OCI-LY3 (cell line): ENCODE results near the gene NUFIP2.

Source experiments
- EZH2phosphoT487 ChIP-seq: fragments of 200-600 bp; shearing (Covaris generic); IDR thresholded peaks from 2 replicates; pipeline ENCODE4 v1.6.1; 2018; ENCODE audit warnings: antibody characterized with exemption, mixed run types, low read depth
- TF ChIP-seq, protein P1 (sequence below): fragments of 200-600, 300-600 bp; sonication (generic); IDR thresholded peaks from 2 replicates; pipeline ENCODE4 v1.5.1; 2014; ENCODE audit warnings: antibody characterized with exemption, low read length, low read depth

DNA sequence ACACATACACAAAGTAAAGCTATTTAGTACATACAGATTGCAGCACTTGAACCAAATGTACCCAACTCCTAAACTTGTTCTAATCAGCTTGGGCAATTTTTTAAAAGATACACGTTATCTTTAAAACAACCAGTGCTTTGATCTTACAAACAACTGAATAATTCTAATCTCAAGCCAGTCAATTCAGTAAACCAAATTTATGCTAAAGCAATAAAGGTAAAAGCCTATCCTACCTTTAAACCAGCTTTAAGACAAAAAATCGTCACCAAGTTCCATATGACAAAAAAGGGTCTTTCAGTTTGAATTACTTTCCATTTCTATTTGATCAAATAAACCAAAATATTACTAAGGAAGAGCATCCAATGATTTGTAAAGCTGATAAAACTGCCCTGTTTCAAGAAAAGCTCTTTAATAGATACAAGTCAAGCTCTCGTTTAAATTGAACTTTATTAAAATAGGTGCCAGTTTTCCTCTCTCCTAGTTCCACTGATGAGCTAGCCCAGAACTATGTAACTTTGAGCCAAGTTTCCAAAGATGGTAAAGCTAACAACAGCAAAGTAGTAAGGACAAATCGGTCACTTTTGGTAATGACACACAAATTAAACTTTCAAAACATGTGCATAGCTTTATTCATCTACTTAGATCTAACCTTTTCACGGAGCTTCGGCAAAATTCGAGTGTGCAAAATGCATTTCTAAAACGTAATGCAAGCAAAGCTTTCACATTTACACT is 37.0 kb downstream of the NUFIP2 start:
- TF ChIP-seq, protein P1, sequence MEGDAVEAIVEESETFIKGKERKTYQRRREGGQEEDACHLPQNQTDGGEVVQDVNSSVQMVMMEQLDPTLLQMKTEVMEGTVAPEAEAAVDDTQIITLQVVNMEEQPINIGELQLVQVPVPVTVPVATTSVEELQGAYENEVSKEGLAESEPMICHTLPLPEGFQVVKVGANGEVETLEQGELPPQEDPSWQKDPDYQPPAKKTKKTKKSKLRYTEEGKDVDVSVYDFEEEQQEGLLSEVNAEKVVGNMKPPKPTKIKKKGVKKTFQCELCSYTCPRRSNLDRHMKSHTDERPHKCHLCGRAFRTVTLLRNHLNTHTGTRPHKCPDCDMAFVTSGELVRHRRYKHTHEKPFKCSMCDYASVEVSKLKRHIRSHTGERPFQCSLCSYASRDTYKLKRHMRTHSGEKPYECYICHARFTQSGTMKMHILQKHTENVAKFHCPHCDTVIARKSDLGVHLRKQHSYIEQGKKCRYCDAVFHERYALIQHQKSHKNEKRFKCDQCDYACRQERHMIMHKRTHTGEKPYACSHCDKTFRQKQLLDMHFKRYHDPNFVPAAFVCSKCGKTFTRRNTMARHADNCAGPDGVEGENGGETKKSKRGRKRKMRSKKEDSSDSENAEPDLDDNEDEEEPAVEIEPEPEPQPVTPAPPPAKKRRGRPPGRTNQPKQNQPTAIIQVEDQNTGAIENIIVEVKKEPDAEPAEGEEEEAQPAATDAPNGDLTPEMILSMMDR = no peak
- TF ChIP-seq EZH2phosphoT487 = no peak
